Activated naive CD8-positive, alpha-beta T cell treated with anti-CD3 and anti-CD28 coated beads, Interleukin-2, amount 50 U/mL, for 16 hours (primary cell): ENCODE results near the gene UBE3C.
"Not testable (repeated sequence)": the region's sequence is repeated elsewhere in the genome, so short reads cannot be mapped to it uniquely, and the experiment has no call there.

Source experiments
- DNase-seq: peaks from one replicate; pipeline ENCODE4 v3.0.0-alpha.2; 2020; ENCODE audit warnings: low read depth, low spot score

UBE3C gene

GRCh38 chr7:157271315-157271990 is 132.7 kb downstream of the UBE3C start:
- DNase-seq, result no peak

GRCh38 chr7:157271991-157272324 is 133.2 kb downstream of the UBE3C start:
- DNase-seq, result no peak

- DNase-seq, result no peak
These were observed 133.9 kb downstream of the UBE3C start for GRCh38 chr7:157272351-157273207.

- DNase-seq, result peak; percentile 22
These were observed 134.7 kb downstream of the UBE3C start for GRCh38 chr7:157273208-157274093.

- DNase-seq, result not testable (repeated sequence)
These were observed 135.4 kb downstream of the UBE3C start for GRCh38 chr7:157274094-157274634.

- DNase-seq, result no peak
These were observed 136.3 kb downstream of the UBE3C start for GRCh38 chr7:157274991-157275427.

- DNase-seq, result no peak
These were observed 137.4 kb downstream of the UBE3C start for GRCh38 chr7:157276091-157276561.

GRCh38 chr7:157276731-157277562 is 138.2 kb downstream of the UBE3C start:
- no peak for DNase-seq

GRCh38 chr7:157277568-157277967 is 138.8 kb downstream of the UBE3C start:
- not testable (repeated sequence) for DNase-seq

- DNase-seq, result no peak
These were observed 139.6 kb downstream of the UBE3C start for GRCh38 chr7:157278167-157278790.

- DNase-seq, result no peak
These were observed 140.3 kb downstream of the UBE3C start for GRCh38 chr7:157278791-157279724.

GRCh38 chr7:157279741-157280215 is 141.1 kb downstream of the UBE3C start:
- no peak for DNase-seq

GRCh38 chr7:157280216-157280841 is 141.6 kb downstream of the UBE3C start:
- DNase-seq, result no peak

GRCh38 chr7:157281221-157281998 is 142.7 kb downstream of the UBE3C start:
- DNase-seq, result no peak

- no peak for DNase-seq
These were observed 143.5 kb downstream of the UBE3C start for GRCh38 chr7:157282141-157282801.

GRCh38 chr7:157284229-157285014 is 145.7 kb downstream of the UBE3C start:
- DNase-seq, result no peak
